Right ventricle myocardium inferior (tissue), 1 donor: ENCODE measurements around the gene CCDC60. TPM values are rescaled to one million over a fixed set of nuclear protein-coding genes. Genes with fewer than 3 reads are reported as not detected.

Experiments
- ATAC-seq: fragments of 200-7000 bp; cut with Tn5 transposase; one replicate; pipeline ENCODE4 v1.9.1; 2020; ENCODE audit warnings: mild to moderate bottlenecking, moderate library complexity
- DNase-seq: peaks from one replicate; pipeline ENCODE4 v3.0.0; 2021; ENCODE audit errors: missing footprints
- intact Hi-C: fragments of 100-400 bp; cut with DNase I; formaldehyde crosslinking; loops from one replicate; pipeline ENCODE4 v1.11.0; 2022
- total RNA-seq: library from RNA; stranded (reverse); fragmentation: NEBNext Ultra II Directional; extraction: Animal tissue kit (Norgen Biotek cat#: 25700); gene quantifications from one replicate; pipeline ENCODE4 v1.2.1, GENCODE V29; 2021
- donor health status: DM: no; HTN: yes; CAD: no; lungs with severe emphysema.

The CCDC60 gene
- total RNA-seq, 1 donor from 2014 or later = not detected

GRCh38 chr12:119375075-119375882 is 40.8 kb downstream of the CCDC60 start:
- ATAC-seq (no peak), DNase-seq (no peak)
- intact Hi-C loops = no loop called here

DNA sequence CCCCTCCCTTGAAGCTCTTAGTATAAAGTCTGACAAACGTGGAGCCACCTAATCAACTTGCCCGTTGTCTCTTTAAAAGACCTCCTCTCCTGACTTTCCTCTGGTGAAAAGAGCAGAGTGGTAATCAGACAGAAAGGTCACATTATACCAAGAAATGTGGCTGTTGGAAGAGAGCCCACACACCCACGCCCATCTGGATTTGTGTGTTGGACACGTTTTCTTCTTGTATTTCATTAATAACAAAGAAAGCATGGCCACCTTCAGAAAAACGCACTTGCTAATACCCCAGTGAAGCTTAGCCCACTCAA is 41.3 kb downstream of the CCDC60 start:
- DNase-seq (no peak), ATAC-seq (no peak)
- intact Hi-C loops = no loop called here

GRCh38 chr12:119378903-119379302 is 44.4 kb downstream of the CCDC60 start:
- ATAC-seq = peak; percentile 15
- intact Hi-C loops = no loop called here
- no peak for DNase-seq

- DNase-seq (no peak), ATAC-seq (peak; percentile 88)
- intact Hi-C loops = loop anchor here (5.0 kb wide), 3 partner anchors 134 to 199 kb away; no protein-coding TSS in a partner anchor
These were observed 47.1 kb downstream of the CCDC60 start for GRCh38 chr12:119381471-119382235.

DNA sequence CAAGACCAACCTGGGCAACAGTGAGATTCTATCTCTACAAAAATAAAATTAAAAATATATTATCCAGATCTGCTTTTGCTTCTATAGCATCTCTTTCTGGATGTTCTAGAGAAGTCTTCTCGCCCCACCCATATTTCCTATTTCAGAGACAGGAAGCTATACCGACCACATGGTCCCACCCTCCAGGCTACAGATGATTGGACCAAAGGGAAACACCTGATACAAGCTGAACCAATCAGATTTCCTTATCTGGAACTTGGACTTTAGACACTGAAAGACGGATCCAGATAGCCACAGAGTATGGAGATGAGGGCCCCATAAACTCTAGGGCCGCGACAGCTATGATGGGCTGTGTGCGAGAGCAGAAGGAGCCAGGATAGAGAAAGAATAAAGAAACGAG is 48.7 kb downstream of the CCDC60 start:
- intact Hi-C loops = loop anchor here (5.0 kb wide), 3 partner anchors 136 to 201 kb away; no protein-coding TSS in a partner anchor
- ATAC-seq (no peak), DNase-seq (no peak)

DNA sequence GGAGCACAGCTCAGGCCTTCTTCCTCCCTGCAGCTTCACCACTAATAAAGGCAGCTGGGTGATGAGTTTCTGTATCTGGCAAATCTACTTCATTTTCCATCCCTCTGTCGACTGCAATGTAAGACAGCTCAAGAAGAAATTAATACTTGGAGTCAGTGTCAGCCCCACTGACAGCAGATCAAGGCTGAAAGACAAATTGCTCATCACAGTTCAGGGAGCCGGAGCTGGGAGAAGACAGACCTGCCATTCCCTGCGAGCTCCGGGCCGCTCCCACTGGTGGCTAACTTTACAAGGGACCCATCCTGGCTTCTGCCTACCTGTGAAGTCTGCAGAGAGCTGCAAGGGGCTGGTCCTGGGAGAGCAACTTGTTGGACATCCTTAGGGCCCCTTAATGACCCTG is 49.8 kb downstream of the CCDC60 start:
- DNase-seq = no peak
- intact Hi-C loops = loop anchor here (5.0 kb wide), 3 partner anchors 137 to 202 kb away; no protein-coding TSS in a partner anchor
- no peak for ATAC-seq

DNA sequence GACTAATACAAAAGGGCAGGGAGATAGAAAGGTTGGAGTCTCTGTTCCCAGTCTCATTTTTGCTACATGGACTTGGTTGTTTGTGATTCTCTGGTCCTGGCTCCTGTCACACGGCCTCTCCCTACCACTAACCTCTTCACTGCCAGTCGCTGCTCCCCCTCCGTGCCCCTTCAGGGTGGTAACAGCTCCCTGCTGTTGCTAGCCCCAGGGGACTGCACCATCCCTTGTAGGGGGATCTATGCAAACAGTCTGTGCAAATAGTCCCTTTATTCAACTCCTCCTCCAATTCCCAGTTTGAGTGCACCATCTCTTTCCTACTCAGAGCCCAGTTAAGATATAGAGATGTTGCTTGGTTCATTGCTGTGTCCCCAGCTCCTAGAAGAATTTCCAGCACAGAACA is 51.1 kb downstream of the CCDC60 start:
- DNase-seq (no peak), ATAC-seq (no peak)
- intact Hi-C loops = no loop called here

DNA sequence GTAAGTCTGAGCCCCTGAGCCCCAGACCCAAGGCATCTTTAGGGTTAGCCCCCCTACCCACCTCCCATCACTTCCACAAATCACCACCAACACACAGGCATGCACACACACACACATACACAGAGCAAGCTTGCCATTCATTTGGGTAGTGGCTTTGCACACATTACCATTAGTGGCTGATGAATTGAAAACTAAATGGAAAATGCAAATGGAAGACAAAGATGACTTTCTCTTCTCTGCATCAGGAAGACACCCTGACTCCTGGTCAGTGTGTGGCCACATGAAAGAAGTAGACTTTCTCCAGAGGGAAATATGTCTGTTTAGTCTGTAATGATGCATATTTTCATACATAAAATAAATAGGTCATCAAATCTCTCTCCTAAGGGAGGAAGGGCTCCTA is 55.2 kb downstream of the CCDC60 start:
- ATAC-seq = no peak
- intact Hi-C loops = no loop called here
- DNase-seq = no peak

- intact Hi-C loops = no loop called here
These were observed 57.1 kb downstream of the CCDC60 start for GRCh38 chr12:119391673-119392072.

DNA sequence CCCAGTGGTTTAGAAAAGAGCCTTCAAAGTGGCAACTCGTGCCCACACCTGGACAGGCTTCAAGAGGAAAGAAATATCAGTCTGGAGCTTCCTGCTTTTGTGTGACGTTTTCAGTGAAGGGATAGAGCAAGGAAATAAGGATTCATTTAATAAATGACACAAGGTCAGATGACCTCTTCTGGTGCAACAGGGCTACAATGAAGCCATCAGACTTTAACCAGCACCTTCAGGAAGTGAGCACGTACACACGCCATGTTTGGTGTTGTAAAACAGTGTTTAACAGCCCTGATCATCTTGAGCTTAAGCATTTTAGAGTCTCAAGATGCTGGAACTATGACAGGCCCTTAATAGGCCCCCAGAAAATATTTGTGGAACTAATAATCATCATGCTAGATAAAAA is 59.1 kb downstream of the CCDC60 start:
- intact Hi-C loops = no loop called here
- no peak for DNase-seq
- ATAC-seq = no peak

More at GRCh38 chr12:119391673-119392072, 57.1 kb downstream of the CCDC60 start:
- no peak for ATAC-seq
- DNase-seq = no peak

DNA sequence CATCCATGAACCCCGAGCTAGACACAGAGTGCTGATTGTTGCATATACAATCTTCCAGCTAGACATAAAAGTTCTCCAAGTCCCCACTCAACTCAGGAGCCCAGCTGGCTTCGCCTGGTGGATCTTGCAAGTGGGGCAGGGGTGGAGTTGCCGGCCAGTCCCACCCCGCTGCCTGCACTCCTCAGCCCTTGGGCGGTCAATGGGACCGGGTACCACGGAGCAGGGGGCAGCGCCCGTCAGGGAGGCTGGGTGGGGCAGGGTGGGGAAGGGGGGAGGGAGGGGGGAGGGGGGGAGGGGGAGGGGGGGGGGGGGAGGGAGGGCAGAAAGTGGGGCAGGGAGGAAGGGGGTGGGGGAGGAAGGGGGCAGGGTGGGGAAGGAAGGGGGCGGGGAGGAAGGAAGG is 63.0 kb downstream of the CCDC60 start:
- intact Hi-C loops = no loop called here
- no peak for DNase-seq
- no peak for ATAC-seq

- ATAC-seq (no peak), DNase-seq (no peak)
- intact Hi-C loops = no loop called here
These were observed 63.7 kb downstream of the CCDC60 start for GRCh38 chr12:119398190-119398589.

DNA sequence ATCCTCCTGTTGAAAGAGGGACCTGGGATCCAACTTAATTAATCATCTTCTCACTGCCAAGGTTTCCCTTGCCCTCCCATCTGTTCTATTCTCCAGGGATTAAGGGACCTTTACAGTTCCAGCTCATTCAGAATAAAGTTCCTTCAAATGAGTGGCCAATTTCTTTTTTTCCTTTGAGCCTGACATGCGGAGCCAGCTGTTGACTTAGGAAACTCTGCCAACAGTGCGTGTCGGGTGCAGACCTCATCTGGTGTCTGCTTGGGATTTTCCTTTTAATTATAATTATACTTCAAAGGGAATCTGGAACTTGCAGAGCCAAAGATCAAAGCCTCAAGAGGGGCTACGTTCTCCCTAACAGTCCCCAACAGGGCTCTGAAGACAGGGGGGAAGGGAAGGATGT is 64.8 kb downstream of the CCDC60 start:
- ATAC-seq (no peak), DNase-seq (no peak)
- intact Hi-C loops = no loop called here

DNA sequence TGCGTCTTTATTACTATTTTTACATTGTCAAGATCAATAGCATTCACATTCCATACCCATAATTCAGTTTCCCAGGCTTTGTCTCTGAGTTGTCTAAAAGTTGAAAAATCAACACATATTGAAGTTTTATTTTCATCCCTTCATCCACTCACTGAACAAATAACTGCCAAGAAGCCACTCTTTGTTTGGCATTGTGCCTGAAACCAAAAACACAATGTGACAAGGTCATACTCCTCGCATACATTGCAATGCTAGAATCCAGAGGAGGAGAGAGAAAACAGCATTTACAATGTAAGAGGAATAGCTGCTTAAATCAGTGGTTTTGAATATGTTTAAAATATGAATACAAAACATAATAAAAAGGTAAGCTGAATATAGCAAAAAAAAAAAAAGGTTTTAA is 71.8 kb downstream of the CCDC60 start:
- DNase-seq (no peak), ATAC-seq (peak; percentile 37)
- intact Hi-C loops = loop anchor here (2.0 to 5.0 kb wide), 2 partner anchors 34 to 228 kb away; partner anchors contain the start of gene HSPB8

DNA sequence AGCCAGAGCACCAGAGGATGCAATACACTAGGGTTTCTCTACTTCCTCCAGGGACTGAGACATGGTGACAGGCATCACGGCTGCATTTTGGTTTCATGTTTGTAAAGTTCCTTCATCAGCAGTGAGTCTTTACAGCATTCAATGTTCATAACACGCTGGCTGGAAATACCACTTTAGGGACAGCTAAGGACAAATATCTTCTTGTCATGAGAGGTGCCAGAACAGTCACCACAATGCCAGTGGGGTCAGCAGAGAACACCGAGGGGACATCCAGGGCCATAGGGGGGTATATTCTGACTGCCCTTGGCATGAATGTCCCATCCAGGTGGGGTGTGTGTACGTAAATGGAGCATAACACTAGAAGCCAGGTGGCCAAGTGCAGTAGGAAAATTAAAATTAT is 72.3 kb downstream of the CCDC60 start:
- DNase-seq (no peak), ATAC-seq (peak; percentile 77)
- intact Hi-C loops = loop anchor here (2.0 to 5.0 kb wide), 2 partner anchors 35 to 228 kb away; partner anchors contain the start of gene HSPB8

- no peak for DNase-seq
- intact Hi-C loops = loop anchor here (5.0 kb wide), 1 partner anchor 37 kb away; no protein-coding TSS in a partner anchor
- ATAC-seq = peak; percentile 20
These were observed 74.5 kb downstream of the CCDC60 start for GRCh38 chr12:119409043-119409442.

GRCh38 chr12:119410396-119410795 is 75.9 kb downstream of the CCDC60 start:
- DNase-seq (no peak), ATAC-seq (no peak)
- intact Hi-C loops = no loop called here

GRCh38 chr12:119412306-119412705 is 77.8 kb downstream of the CCDC60 start:
- intact Hi-C loops = loop anchor here (2.0 kb wide), 2 partner anchors 84 to 230 kb away; no protein-coding TSS in a partner anchor
- DNase-seq (no peak), ATAC-seq (peak; percentile 57)
